Hematopoietic multipotent progenitor cell treated with erythropoietin and hydrocortisone succinate and interleukin-3 and kit ligand, for 6 days (in vitro differentiated cells): ENCODE measurements around the gene SCFD1.
"Not testable (repeated sequence)": the region's sequence is repeated elsewhere in the genome, so short reads cannot be mapped to it uniquely, and the experiment has no call there.

Experiments
- DNase-seq: peaks from one replicate; pipeline ENCODE4 v3.0.0-alpha.2; 2015

Gene SCFD1

DNA sequence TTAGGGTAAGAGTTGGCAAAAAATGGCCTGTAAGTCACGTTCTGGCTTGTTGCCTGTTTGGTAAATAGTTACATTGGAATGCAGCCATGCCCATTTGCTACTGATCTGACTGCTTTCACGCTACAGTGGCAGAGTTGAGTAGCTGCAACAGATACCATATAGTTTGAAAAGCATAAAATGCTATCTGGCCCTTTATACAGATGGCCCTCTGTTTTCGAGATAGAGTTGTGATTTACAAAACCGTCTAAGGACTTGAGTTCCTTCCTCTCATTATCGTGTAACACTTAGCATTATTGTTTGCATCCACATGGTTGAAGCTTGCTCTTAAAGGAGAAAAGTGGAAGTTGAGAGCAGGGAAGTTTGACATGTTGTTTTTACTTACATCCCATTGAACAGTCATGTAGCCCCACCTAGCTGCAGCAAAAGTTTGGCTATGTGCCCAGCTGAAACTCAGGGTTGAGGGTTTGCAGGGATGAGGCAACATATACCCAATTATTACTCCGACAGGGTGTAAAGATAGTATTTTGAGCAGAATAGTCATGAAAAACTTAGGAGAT is 11.3 kb upstream of the SCFD1 start:
- DNase-seq: peak; percentile 83

DNA sequence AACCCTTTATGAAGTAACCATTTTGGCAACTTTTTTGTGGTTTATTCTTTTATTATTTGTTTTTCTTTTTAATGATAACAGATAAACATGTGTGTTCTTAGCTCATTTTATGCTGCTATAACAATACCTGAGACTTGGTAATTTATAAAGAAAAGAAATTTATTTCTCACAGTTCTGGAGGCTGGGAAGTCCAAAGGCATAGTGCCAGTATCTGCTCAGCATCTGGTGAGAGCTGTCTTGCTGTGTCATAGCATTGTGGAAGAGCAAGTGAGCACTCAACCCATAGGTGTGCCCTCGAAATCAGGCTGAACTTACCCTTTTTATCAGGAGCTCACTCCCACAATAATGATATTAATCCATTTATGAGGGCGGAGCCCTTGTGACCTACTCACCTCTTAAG is 8.0 kb upstream of the SCFD1 start:
- peak; percentile 25 for DNase-seq

DNA sequence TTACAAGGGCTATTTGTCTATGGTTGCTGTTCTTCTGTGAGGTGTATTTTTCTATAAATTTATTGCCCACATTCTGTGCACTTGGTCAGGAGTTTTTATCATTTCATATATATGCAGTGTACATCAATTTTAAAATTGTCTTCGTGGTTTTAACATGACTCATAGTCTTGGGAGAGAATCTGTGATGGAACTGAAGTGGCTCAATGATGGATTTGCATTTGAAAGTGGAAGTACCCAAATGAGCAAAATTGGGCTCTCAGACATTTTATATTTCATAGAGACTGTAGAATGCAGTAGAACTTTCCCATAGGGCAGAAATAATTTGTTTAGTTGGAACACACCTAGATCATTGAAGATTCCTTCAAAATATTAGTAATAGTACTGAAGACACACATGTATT is 1.9 kb upstream of the SCFD1 start:
- peak; percentile 39 for DNase-seq

DNA sequence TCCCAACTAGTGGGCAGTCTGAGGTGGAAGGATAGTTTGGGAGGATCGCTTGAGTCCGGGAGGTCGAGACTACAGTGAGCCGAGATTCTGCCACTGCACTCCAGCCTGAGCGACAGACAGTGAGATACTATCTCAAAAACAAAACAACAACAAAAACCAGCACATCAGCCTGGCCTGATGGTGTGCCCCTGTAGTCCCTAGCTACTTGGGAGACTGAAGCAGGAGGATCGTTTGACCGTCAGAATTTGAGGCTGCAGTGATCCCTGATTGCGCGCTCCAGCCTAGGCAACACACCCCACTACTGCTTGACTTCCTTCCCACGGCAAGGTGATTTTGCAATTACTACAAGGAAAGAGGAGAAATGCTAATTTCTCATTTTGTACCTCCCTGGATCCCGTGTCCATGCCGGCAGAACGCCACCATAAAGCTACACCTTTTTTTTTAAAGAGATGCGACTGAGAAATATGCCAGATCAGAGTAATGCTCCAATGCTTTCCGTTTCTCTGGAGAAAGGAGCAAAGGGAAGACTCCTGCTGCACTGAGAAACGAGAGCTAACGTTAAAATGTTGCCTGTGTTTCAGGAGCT is 672 bp upstream of the SCFD1 start:
- peak; percentile 58 for DNase-seq

DNA sequence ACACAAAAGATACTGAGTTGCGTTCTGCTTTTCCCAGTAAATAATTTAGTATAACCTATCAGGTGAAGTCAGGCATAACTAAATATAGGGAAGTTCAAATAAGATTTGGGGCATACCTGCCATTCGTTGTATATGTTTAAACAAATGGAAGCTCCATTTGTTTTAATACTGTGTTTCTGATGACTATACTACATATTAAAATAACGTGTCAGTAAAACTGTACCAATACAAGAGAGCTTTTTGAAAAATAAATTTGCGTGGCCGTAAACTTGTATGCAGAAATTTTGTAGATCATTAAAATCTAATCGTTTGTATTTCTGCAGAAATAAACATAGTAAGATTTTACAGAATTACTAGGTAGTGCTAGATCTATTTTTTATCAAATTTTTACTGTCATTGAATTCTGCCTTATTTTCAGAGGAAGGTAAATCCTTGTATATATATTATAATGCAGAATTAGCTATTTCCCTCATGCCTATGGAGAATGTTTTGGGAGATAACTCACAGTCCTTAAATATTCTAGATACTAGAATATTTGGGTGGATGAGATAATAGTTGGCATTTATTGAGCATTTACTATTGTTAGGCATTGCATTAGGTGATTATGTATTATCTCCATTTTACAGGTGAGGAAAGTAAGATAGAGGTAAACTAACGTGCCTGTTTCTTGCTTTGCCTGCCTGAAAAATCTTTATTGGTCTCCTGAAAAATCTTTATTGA is 1.5 kb downstream of the SCFD1 start:
- DNase-seq: no peak

DNA sequence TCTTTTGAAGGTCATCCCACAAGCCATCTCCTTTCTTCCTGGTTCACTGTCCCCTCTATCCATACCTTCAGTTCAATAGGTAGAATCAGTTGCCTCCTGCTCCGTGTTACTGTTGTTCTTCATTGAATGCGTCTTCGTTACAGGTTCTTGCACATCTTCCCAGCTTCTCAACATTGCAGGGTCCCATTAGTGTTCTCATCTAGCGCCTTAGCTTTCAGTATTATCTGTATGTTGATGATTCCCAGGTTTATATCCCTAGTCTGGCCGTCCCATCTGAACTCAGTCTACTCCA is 2.0 kb downstream of the SCFD1 start:
- DNase-seq: no peak

DNA sequence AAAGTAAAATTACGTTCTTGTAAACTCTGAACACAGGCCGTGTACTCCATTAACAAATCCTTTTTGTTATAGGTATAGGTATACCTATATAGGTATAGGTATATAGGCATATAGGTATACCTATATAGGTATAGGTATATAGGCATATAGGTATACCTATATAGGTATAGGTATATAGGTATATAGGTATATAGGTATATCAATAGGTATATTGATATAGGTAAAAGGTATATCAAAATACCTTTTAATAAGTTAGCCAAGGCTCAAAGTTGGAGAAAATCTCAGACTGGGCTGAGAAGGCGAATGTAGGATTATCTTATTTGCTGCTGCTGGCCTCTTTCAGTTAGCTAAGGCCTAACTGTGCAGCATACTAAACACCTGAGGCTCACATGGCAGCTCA is 3.4 kb downstream of the SCFD1 start:
- no peak for DNase-seq

DNA sequence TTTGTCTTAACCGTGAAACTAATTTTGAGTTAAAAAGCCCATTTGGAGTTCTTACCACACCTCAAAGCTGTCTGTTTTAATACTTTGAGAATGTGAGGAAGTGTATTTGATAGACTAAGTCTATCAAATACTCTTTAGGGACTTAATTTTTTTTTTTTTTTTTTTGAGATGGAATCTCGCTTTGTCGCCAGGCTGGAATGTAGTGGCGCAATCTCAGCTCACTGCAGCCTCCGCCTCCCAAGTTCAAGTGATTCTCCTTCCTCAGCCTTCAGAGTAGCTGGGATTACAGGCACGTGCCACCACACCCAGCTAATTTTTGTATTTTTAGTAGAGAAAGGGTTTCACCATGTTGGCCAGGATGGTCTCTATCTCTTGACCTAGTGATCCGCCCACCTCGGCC is 7.3 kb downstream of the SCFD1 start:
- DNase-seq: not testable (repeated sequence)

DNA sequence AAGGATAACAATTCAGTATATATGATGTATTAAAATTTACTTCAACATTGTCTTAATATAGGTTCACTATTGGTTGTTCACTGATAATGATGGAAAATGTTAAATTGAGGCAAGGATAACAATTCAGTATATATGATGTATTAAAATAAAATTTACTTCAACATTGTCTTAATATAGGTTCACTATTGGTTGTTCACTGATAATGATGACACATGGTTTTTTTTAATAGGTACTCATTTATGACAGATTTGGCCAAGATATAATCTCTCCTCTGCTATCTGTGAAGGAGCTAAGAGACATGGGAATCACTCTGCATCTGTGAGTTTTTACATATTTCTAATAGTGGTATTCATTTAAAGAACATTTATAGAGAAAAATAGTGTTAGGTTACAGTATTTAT is 8.1 kb downstream of the SCFD1 start:
- DNase-seq: no peak

DNA sequence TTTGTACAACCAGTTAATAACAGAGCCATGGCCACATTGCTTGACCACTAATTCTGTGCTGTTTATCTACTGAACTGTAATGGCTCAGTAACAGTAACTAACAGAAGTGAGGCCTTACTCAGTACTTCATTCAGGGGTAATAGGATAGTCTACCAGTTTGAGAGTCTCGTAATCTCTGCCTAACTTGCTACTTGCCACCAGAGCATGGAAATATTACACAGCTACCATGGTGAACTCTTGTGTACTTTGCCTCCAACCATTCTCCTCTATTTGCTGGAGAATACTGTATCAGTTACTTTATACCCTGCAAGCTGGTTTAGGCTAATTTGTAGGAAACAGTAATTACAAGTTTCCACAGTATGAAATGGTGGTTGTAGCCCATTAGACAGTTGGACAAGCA is 10.6 kb downstream of the SCFD1 start:
- no peak for DNase-seq

DNA sequence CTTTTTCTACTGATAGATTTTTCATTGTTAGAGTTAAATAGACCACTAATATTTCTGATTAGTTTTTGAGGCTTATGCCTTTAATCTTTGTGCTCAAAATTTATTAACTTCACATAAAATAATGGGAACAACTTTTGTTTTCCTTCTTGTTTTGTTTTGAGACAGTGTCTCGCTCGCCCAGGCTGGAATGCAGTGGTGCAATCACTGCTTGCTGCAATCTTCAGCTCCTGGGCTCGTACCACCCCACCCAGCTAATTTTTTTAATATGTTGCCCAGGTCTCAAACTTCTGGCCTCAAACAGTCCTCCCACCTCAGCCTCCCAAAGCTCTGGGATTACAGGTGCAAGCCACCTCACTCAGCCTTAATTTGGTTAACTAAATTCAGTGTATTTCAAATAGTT is 16.8 kb downstream of the SCFD1 start:
- no peak for DNase-seq

DNA sequence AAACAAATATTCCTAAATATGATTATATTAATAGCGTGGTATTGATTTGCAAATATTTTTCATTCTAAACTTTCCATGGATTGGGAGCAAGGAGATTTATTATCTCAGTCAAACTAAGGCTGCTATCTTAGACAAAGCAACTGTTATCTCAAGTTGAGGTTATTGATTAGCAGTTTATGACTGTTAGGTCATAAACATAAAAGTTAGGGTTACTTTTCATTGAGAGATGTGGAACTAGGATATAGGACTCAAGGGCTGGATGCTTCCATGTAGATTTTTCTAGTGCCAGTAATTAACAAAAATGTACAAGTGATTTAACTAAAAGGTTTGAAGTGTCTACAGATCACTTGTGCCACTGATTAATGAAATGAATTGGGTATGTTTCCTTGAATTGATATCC is 19.1 kb downstream of the SCFD1 start:
- no peak for DNase-seq

DNA sequence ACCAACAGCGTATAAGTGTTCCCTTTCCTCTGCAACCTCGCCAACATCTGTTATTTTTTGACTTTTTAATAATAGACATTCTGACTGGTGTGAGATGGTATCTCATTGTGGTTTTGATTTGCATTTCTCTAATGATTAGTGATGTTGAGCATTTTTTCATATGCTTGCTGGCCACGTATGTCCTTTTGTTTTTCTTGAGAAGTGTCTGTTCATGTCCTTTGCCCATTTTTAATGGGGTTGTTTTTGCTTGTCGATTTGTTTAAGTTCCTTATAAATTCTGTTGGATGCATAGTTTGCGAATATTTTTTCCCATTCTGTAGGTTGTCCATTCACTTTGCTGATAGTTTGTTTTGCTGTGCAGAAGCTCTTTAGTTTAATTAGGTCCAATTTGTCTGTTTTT is 22.3 kb downstream of the SCFD1 start:
- not testable (repeated sequence) for DNase-seq

DNA sequence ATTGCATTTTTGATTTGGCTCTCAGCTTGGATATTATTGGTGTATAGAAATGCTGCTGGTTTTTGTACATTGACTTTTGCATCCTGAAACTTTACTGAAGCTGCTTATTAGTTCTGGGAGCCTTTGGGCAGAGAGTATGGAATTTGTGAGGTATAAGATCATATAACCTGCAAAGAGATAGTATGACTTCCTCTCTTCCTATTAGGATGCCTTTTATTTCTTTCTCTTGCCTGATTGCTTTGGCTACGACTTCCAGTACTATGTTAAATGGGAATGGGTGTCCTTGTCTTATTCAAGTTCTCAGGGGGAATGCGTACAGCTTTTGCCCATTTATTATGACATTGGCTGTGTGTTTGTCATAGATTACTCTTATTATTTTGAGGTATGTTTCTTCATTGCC is 23.5 kb downstream of the SCFD1 start:
- DNase-seq: no peak

DNA sequence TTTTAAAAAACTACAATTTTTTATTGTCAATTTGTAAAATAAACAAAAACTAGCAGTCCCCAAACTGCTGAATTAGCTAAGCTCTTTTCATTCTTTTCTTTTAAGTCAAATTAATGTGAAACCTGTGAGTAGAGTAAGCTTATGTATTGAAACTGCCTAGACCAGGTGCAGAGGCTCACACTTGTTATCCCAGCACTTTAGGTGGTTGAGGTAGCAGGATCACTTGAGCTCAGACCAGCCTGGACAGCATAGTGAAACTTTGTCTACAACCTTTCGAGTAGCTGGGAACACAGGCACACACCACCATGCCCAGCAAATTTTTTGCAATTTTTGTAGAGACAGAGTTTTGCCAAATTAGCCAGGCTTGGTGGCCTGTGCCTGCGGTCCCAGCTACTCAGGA is 26.4 kb downstream of the SCFD1 start:
- DNase-seq: no peak

DNA sequence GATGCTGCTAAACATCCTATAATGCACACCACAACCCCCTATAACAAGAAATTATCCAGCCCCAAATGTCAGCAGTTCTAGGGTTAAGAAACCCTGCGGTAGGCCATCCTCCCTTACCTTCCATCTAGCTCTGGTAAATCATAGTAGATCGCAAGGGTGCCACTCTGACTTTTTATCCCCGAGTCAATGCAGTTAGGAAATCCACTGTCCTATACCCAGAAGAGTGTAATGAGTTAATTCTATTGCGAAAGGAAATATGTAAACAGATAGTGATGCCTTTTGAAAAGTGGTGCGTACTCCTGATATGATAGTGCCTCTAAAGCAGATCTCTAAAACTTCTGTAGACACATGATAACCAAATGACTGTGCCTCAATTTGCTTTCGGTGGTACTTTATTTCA is 29.8 kb downstream of the SCFD1 start:
- peak; percentile 58 for DNase-seq

DNA sequence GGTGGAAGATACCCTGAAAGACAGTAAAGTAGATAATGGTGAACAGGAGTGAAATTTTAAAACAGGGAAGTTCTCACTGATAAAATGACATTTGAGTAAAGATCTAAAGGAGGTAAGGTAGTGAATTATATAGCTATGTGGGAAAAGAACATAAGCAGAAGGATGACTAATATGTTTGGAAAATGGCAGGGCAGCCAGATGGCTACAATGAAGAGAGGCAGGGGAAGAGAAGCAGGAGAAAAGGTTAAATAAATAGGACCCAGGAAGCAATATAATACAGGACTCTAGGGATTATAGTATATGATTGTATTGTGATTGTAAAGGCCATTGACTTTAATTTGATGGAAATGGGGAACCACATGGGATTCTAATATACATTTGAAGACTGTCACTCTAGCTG is 33.0 kb downstream of the SCFD1 start:
- DNase-seq: no peak

DNA sequence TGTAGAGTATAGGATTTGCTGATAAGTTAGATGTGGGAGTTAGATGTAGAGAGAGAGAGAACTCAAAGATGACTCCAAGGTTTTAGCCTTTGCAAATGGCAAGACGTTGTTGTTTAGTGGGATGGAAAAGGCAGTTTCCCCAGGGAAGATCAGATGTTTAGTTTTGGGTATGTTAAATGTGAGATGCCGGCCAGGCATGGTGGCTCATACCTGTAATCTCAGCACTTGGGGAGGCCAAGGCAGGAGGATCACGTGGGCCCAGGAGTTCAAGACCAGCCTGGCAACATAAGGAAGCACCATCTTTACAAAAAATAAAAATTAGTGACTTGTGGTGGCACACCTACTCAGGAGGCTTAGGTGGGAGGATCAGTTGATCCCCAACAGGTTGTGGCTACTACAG is 33.5 kb downstream of the SCFD1 start:
- DNase-seq: no peak

DNA sequence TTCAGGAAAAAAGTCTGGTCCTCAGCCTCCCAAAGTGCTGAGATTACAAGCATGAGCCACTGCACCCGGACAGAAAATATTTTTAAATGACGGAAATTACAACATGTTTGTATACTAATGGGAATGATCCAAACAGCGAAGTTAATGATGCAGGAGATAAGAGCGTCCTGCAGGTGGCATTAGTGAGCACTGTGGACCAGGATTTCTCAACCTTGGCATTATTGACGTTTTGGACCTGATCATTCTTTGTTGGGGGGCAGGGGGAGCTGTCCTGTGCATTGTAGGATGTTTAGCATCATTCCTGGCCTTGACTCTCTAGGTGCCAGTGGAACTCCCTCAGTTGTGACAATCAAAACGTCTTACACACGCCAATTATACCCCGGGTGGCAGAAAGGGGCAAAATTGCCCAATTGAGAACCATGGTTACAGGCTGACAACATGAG is 34.1 kb downstream of the SCFD1 start:
- DNase-seq: peak; percentile 78

DNA sequence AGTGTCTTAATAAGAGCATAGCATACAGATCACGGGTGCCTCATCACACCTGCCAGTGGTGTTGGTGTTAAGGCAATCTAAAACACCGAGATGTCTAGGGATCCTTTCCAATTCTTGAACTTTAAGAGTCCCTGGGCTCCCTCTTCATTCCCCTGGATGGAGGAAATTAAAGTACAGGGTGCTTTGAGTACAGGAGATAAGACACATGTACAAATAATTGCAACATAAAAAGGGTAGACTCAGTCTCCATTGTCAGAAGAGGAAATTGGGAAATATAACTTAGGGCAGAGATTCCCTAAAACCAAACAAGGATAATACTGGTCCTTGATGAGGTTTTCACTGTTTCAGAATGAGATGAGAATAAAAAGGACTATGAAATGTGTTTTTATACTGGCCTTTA is 34.9 kb downstream of the SCFD1 start:
- DNase-seq: no peak

DNA sequence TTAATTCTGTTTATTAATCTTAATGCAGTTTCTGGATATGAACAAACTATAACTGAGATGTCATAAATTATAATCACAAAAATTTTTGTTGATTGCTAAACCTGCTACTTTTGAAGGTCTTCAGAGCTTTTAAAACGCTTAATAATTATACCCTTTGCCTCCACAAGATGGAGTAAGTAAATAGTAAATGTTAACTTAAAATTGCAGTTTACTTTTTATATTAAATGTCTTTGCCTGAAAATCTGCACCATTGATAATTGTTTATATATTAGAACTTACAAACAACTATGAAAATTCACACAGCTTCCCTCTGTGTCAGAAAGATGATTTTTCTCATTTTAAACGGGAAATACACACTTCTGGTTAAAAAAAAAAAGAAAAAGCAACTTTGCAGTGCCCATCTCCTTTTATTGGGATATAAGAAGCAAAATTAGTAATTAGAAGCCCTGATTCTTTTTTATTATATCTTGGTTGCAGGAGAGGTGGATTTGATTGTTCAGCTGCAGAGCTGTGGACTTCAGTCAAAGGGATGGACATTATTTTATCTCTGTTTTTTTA is 35.6 kb downstream of the SCFD1 start:
- peak; percentile 60 for DNase-seq

DNA sequence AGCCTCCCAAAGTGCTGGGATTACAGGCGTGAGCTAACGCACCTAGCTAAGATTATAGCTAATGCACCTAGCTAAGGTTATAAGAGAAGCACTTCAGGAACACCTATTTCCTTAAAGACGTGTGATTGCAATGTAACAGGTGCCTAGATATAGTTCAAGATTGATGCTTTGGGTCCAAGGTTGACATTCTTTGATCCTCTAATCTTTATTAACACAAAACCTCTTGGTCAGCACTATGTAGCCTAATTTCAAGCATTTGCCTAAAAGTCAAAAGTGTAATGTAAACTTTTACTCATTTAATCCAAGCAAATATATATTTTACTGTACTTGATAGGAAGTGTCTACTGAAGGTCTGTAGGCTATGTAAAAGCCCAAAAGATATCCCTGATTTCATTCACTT is 36.5 kb downstream of the SCFD1 start:
- no peak for DNase-seq

DNA sequence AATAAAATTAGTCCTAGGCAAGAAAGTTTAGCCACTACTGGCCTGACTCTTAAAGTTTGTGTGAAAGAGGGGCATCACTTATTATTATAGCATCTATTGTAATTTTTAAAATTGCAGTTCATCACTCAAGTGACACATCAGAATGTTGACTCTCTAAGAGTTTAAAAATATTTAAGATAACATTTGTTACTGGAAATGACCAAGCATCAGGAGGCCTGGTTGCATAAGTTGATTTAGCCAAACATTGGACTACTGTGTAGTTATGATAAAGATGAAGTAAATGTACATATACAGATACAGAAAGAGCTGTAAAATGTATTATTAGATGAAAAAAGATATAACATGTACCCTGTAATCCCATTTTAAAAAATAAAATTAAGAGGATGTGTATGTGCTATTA is 47.5 kb downstream of the SCFD1 start:
- DNase-seq: no peak

DNA sequence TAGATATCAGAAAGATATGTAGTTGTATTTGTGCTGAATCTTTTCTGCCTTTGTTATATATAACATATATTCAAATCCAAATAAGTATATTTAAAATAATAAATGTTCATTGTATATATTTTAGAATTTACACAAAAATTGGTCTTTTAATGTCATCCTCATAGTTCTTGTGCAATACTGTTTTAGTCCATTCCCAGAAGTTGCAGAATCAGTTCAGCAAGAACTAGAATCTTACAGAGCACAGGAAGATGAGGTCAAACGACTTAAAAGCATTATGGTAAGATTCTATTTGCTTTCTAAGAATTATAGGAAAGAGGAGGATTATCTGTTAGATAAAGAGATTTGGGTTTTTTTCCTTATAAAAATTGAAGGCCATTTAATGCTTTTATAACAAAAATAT is 51.0 kb downstream of the SCFD1 start:
- DNase-seq: no peak
